MM.1S (cell line): Measurements from ENCODE around the gene MIER3.

ENCODE experiments used
- DNase-seq: peaks from one replicate; pipeline ENCODE4 v3.0.0-alpha.2; 2015
- H2AFZ ChIP-seq: fragments of 300-600 bp; sonication (generic); 2 replicates; pipeline ENCODE4 v1.6.0; 2016; ENCODE audit warnings: antibody characterized with exemption, low read length
- H3F3A ChIP-seq: fragments of 300-600 bp; sonication (generic); 2 replicates; pipeline ENCODE4 v1.6.1; 2016; ENCODE audit warnings: mild to moderate bottlenecking, antibody characterized with exemption, low read length, moderate library complexity, mixed read lengths; ENCODE audit not compliant: insufficient read depth
- H3K27ac ChIP-seq: fragments of 300-600 bp; sonication (generic); 2 replicates; pipeline ENCODE4 v1.5.1; 2016; ENCODE audit warnings: mild to moderate bottlenecking, low read length
- H3K27me3 ChIP-seq: fragments of 300-600 bp; sonication (generic); replicated peaks from 2 replicates; pipeline ENCODE4 v1.6.0; 2016; ENCODE audit warnings: low read length; ENCODE audit not compliant: insufficient read depth
- H3K36me3 ChIP-seq: fragments of 300-600 bp; sonication (generic); replicated peaks from 2 replicates; pipeline ENCODE4 v1.6.1; 2016; ENCODE audit warnings: mild to moderate bottlenecking, low read length, mixed read lengths; ENCODE audit not compliant: insufficient read depth
- H3K4me1 ChIP-seq: fragments of 300-600 bp; sonication (generic); 2 replicates; pipeline ENCODE4 v1.6.1; 2016; ENCODE audit warnings: low read length, mixed read lengths
- H3K4me2 ChIP-seq: fragments of 300-600 bp; sonication (generic); 2 replicates; pipeline ENCODE4 v1.6.0; 2016; ENCODE audit warnings: low read depth, low read length
- H3K4me3 ChIP-seq: fragments of 300-600 bp; sonication (generic); 2 replicates; pipeline ENCODE4 v1.5.1; 2016; ENCODE audit warnings: low read length, mixed read lengths
- H3K79me2 ChIP-seq: fragments of 300-600 bp; sonication (generic); 2 replicates; pipeline ENCODE4 v1.6.1; 2016; ENCODE audit warnings: mixed run types, low read length, mixed read lengths
- H3K9ac ChIP-seq: fragments of 300-600 bp; sonication (generic); 2 replicates; pipeline ENCODE4 v1.6.1; 2016; ENCODE audit warnings: low read length, mixed read lengths
- H3K9me2 ChIP-seq: fragments of 300-600 bp; sonication (generic); replicated peaks from 2 replicates; pipeline ENCODE4 v1.6.1; 2016; ENCODE audit warnings: mild to moderate bottlenecking, low read length, mixed read lengths; ENCODE audit not compliant: insufficient read depth
- H3K9me3 ChIP-seq: fragments of 300-600 bp; sonication (generic); replicated peaks from 2 replicates; pipeline ENCODE4 v1.6.1; 2016; ENCODE audit warnings: mild to moderate bottlenecking, low read length, mixed read lengths; ENCODE audit not compliant: insufficient read depth
- H4K20me1 ChIP-seq: fragments of 300-600 bp; sonication (generic); 2 replicates; pipeline ENCODE4 v1.6.1; 2016; ENCODE audit warnings: mild to moderate bottlenecking, low read length, moderate library complexity, mixed read lengths; ENCODE audit not compliant: insufficient read depth
- EZH2 ChIP-seq: fragments of 300-600 bp; sonication (generic); optimal IDR thresholded peaks from 2 replicates; pipeline ENCODE3; 2017; ENCODE audit warnings: low read depth, mild to moderate bottlenecking, antibody characterized with exemption, low read length, mixed read lengths
- EZH2phosphoT487 ChIP-seq: fragments of 300-600 bp; sonication (generic); IDR thresholded peaks from 2 replicates; pipeline ENCODE4 v1.6.1; 2018; ENCODE audit warnings: antibody characterized with exemption, low read length
- TF ChIP-seq, protein P1 (sequence below): fragments of 300-600 bp; sonication (generic); IDR thresholded peaks from 2 replicates; pipeline ENCODE4 v1.5.1; 2016; ENCODE audit warnings: antibody characterized with exemption, low read length, mixed read lengths

Gene MIER3

DNA sequence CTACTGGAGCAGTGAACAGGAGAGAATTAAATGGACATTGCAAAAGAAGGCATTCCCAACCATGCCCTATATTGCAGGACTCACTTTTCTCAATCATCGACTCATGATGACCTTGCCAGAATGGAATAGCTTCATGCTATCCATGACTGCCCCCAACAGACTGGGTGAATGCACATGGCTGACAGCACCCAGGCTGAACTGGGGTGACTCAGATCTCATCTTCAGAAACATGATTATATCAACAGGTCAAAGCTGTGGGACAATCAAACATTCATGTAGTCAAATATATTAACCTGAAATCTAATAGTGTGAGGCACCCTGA lies 34.7 kb upstream of the MIER3 start:
- Histone ChIP-seq H3K4me3 (no peak overlapping the region), H3F3A (no peaks in the 10 kb centered on the region), H3K4me2 (no peak overlapping the region), H3K27me3 (no peaks in the 10 kb centered on the region), H3K36me3 (no peaks in the 10 kb centered on the region), H3K9ac (no peak overlapping the region), H4K20me1 (no peaks in the 10 kb centered on the region), H3K9me2 (no peaks in the 10 kb centered on the region), H3K27ac (no peak overlapping the region), H3K9me3 (no peaks in the 10 kb centered on the region), H3K79me2 (no peaks in the 10 kb centered on the region), H3K4me1 (no peaks in the 10 kb centered on the region; the same call in 1 of the 2 replicates), H2AFZ (no peak overlapping the region)
- TF ChIP-seq, protein P1, sequence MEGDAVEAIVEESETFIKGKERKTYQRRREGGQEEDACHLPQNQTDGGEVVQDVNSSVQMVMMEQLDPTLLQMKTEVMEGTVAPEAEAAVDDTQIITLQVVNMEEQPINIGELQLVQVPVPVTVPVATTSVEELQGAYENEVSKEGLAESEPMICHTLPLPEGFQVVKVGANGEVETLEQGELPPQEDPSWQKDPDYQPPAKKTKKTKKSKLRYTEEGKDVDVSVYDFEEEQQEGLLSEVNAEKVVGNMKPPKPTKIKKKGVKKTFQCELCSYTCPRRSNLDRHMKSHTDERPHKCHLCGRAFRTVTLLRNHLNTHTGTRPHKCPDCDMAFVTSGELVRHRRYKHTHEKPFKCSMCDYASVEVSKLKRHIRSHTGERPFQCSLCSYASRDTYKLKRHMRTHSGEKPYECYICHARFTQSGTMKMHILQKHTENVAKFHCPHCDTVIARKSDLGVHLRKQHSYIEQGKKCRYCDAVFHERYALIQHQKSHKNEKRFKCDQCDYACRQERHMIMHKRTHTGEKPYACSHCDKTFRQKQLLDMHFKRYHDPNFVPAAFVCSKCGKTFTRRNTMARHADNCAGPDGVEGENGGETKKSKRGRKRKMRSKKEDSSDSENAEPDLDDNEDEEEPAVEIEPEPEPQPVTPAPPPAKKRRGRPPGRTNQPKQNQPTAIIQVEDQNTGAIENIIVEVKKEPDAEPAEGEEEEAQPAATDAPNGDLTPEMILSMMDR: no peak
- TF ChIP-seq EZH2phosphoT487 (no peak), EZH2 (no peak)
- no peak for DNase-seq

DNA sequence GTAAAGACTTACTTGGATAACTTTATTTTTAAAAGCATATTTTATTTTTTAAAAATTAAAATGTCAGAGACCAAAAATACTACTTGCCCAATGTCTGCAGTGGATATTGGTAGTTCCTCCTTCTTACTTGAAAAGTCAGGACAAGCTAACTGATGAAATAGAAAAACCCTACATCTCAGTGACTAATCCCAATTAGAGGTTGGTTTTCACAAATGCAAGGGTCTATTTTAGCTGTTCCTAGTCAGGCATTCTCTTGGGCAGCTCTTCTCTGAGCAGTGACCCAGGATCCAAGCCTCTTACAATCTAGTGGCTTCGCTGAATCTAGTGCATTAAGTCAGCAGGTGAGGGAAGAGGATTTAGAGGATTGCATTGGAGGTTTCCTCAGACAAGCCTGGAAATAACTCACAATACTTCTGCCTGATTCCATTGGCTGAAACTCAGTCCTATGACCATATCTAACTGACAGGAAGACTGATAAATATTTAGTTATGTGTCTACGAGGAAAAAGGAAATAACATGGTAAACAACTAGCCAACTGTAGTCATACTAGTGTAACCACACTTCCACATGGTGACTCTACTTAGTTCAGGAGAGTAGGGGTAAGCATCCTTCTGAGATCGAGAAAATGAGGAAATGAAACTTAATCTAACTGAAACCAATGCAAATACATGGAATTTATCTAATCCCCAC lies 34.2 kb upstream of the MIER3 start:
- no peak overlapping the region for H3K27ac ChIP-seq
- no peaks in the 10 kb centered on the region for H3K79me2 ChIP-seq
- no peaks in the 10 kb centered on the region for H3K9me3 ChIP-seq
- TF ChIP-seq EZH2: no peak
- TF ChIP-seq, protein P1: no peak
- TF ChIP-seq EZH2phosphoT487: no peak
- no peak overlapping the region for H3K4me3 ChIP-seq
- no peak overlapping the region for H3K4me2 ChIP-seq
- no peaks in the 10 kb centered on the region for H4K20me1 ChIP-seq
- no peak for DNase-seq
- H3F3A ChIP-seq: no peaks in the 10 kb centered on the region
- no peaks in the 10 kb centered on the region for H3K27me3 ChIP-seq
- H3K9ac ChIP-seq: no peak overlapping the region
- H3K36me3 ChIP-seq: no peaks in the 10 kb centered on the region
- no peaks in the 10 kb centered on the region for H3K9me2 ChIP-seq
- no peaks in the 10 kb centered on the region; the same call in 1 of the 2 replicates for H3K4me1 ChIP-seq
- H2AFZ ChIP-seq: no peak overlapping the region

DNA sequence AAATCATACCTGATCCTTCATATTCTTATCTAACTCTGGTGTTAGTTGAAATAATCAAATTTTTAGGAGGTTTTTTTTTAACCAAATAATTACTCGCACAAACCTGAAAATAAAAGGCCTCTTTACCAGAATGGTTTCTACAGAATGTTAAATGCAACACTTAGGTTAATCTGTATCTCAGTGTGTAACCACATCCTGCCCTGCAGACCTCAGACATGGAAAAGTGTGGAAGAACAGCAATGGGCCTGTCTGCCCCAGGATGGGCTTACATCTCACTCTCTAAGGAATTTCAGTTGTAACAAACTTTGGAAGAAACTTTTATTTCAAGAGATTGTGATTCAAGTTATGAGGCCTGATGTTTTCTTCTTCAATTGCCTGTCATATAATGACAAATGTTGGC lies 32.5 kb upstream of the MIER3 start:
- Histone ChIP-seq H3K4me2 (no peak overlapping the region), H4K20me1 (no peaks in the 10 kb centered on the region), H3K9me2 (no peaks in the 10 kb centered on the region), H3K4me3 (no peak overlapping the region), H2AFZ (no peak overlapping the region), H3K79me2 (no peaks in the 10 kb centered on the region), H3K4me1 (no peaks in the 10 kb centered on the region; the same call in 1 of the 2 replicates), H3K36me3 (no peaks in the 10 kb centered on the region), H3K27me3 (no peaks in the 10 kb centered on the region), H3K27ac (no peak overlapping the region), H3F3A (no peaks in the 10 kb centered on the region), H3K9me3 (no peaks in the 10 kb centered on the region), H3K9ac (no peak overlapping the region)
- TF ChIP-seq, protein P1: no peak
- no peak for DNase-seq
